Loucy (cell line): Measurements from ENCODE around the gene ARHGAP1.

Experiments
- H2AFZ ChIP-seq: fragments of 200-600 bp; sonication (generic); 2 replicates; pipeline ENCODE4 v1.6.0; 2016; ENCODE audit warnings: antibody characterized with exemption, mild to moderate bottlenecking, low read length, moderate library complexity
- H3F3A ChIP-seq: fragments of 200-600 bp; 2 replicates; pipeline ENCODE4 v1.6.0; 2016; ENCODE audit warnings: antibody characterized with exemption, low read depth, mild to moderate bottlenecking
- H3K27me3 ChIP-seq: fragments of 200-600 bp; sonication (generic); 2 replicates; pipeline ENCODE4 v1.6.1; 2014; ENCODE audit warnings: low read length, mild to moderate bottlenecking; ENCODE audit not compliant: insufficient read depth, poor library complexity, severe bottlenecking
- H3K36me3 ChIP-seq: fragments of 200-600 bp; sonication (generic); 2 replicates; pipeline ENCODE4 v1.6.1; 2016; ENCODE audit warnings: low read length; ENCODE audit not compliant: insufficient read depth
- H3K4me1 ChIP-seq: fragments of 200-600 bp; sonication (generic); 2 replicates; pipeline ENCODE4 v1.5.1; 2014; ENCODE audit warnings: low read length, mild to moderate bottlenecking; ENCODE audit not compliant: insufficient read depth, poor library complexity, severe bottlenecking
- H3K4me2 ChIP-seq: fragments of 200-600 bp; sonication (generic); 2 replicates; pipeline ENCODE4 v1.6.0; 2014; ENCODE audit warnings: antibody characterized with exemption, low read length, low read depth, mild to moderate bottlenecking; ENCODE audit not compliant: poor library complexity, severe bottlenecking
- H3K4me3 ChIP-seq: fragments of 200-600 bp; sonication (generic); 2 replicates; pipeline ENCODE4 v1.5.1; 2014; ENCODE audit warnings: low read length, mild to moderate bottlenecking, mixed read lengths; ENCODE audit not compliant: poor library complexity, severe bottlenecking
- H3K79me2 ChIP-seq: fragments of 200-600 bp; sonication (generic); 2 replicates; pipeline ENCODE4 v1.6.1; 2014; ENCODE audit warnings: low read length; ENCODE audit not compliant: insufficient read depth
- H3K9ac ChIP-seq: fragments of 200-600 bp; sonication (generic); 2 replicates; pipeline ENCODE4 v1.6.0; 2014; ENCODE audit warnings: mild to moderate bottlenecking, low read depth, low read length, moderate library complexity; ENCODE audit not compliant: poor library complexity, severe bottlenecking
- H3K9me2 ChIP-seq: fragments of 200-600 bp; sonication (generic); replicated peaks from 2 replicates; pipeline ENCODE4 v1.6.1; 2016; ENCODE audit warnings: low read depth, low read length, mixed read lengths
- H3K9me3 ChIP-seq: fragments of 200-600 bp; sonication (generic); 2 replicates; pipeline ENCODE4 v1.6.1; 2014; ENCODE audit warnings: mild to moderate bottlenecking, antibody characterized with exemption, low read length, low read depth; ENCODE audit not compliant: insufficient read depth
- H4K20me1 ChIP-seq: fragments of 200-600 bp; sonication (generic); 2 replicates; pipeline ENCODE4 v1.6.0; 2014; ENCODE audit warnings: antibody characterized with exemption, low read length, mild to moderate bottlenecking; ENCODE audit not compliant: insufficient read depth, poor library complexity, severe bottlenecking
- CTCF ChIP-seq: fragments of 200-600 bp; sonication (generic); conservative IDR thresholded peaks from 2 replicates; pipeline ENCODE4 v1.5.1; 2014; ENCODE audit warnings: mild to moderate bottlenecking, antibody characterized with exemption, low read length
- EZH2phosphoT487 ChIP-seq: fragments of 200-600 bp; IDR thresholded peaks from 2 replicates; pipeline ENCODE4 v1.6.1; 2018; ENCODE audit warnings: antibody characterized with exemption, mild to moderate bottlenecking, moderate library complexity, borderline replicate concordance

Gene ARHGAP1

GRCh38 chr11:46665356-46665755, 35.1 kb downstream of the ARHGAP1 start:
- Histone ChIP-seq H3K79me2 (no peaks in the 10 kb centered on the region), H3K9me3 (no peaks in the 10 kb centered on the region), H4K20me1 (no peaks in the 10 kb centered on the region), H3K4me2 (no peak overlapping the region), H3K27me3 (no peaks in the 10 kb centered on the region), H3F3A (peaks cover 1% of the 10 kb centered on the region), H3K36me3 (peaks cover 56% of the 10 kb centered on the region; the same call in 1 of the 2 replicates), H3K9me2 (no peaks in the 10 kb centered on the region), H3K4me1 (peaks cover 30% of the 10 kb centered on the region), H2AFZ (no peak overlapping the region), H3K4me3 (no peak overlapping the region), H3K9ac (no peak overlapping the region)
- no peak for TF ChIP-seq CTCF
- no peak for TF ChIP-seq EZH2phosphoT487

- Histone ChIP-seq H3K4me1 (peaks cover 23% of the 10 kb centered on the region), H3F3A (no peaks in the 10 kb centered on the region), H3K9ac (no peak overlapping the region), H3K27me3 (no peaks in the 10 kb centered on the region), H4K20me1 (no peaks in the 10 kb centered on the region), H3K9me2 (no peaks in the 10 kb centered on the region), H3K79me2 (no peaks in the 10 kb centered on the region), H3K9me3 (no peaks in the 10 kb centered on the region), H3K36me3 (peaks cover 61% of the 10 kb centered on the region; the same call in 1 of the 2 replicates), H3K4me2 (no peak overlapping the region), H3K4me3 (no peak overlapping the region), H2AFZ (no peak overlapping the region)
- TF ChIP-seq EZH2phosphoT487: no peak
- no peak for TF ChIP-seq CTCF
Measured at GRCh38 chr11:46664612-46665011, 35.8 kb downstream of the ARHGAP1 start.

GRCh38 chr11:46663277-46663940, 37.0 kb downstream of the ARHGAP1 start:
- H3K9ac ChIP-seq: no peak overlapping the region

More at GRCh38 chr11:46663277-46663940, 37.0 kb downstream of the ARHGAP1 start:
- TF ChIP-seq EZH2phosphoT487 (no peak), CTCF (no peak)
- no peak overlapping the region for H2AFZ ChIP-seq
- H3K9me3 ChIP-seq: no peaks in the 10 kb centered on the region
- no peaks in the 10 kb centered on the region for H3F3A ChIP-seq
- no peaks in the 10 kb centered on the region for H3K9me2 ChIP-seq
- no peaks in the 10 kb centered on the region for H3K27me3 ChIP-seq
- no peaks in the 10 kb centered on the region for H4K20me1 ChIP-seq
- no peaks in the 10 kb centered on the region for H3K79me2 ChIP-seq
- H3K4me2 ChIP-seq: no peak overlapping the region
- H3K4me3 ChIP-seq: no peak overlapping the region
- H3K4me1 ChIP-seq: peaks cover 20% of the 10 kb centered on the region
- peaks cover 61% of the 10 kb centered on the region; the same call in 1 of the 2 replicates for H3K36me3 ChIP-seq
